HG03280 (cell line): ENCODE data around the gene UBE2R2.
"Not testable (repeated sequence)": the region's sequence is repeated elsewhere in the genome, so short reads cannot be mapped to it uniquely, and the experiment has no call there.

ENCODE experiments used
- ATAC-seq: cut with Tn5 transposase; IDR thresholded peaks from one replicate; pipeline ENCODE4 v1.9.1; 2021; ENCODE audit warnings: mild to moderate bottlenecking, moderate library complexity; ENCODE audit not compliant: unreplicated experiment

The UBE2R2 gene

GRCh38 chr9:33816327-33817252, at the start of gene UBE2R2:
Gene UBE2R2, plus strand, starts transcription at chr9:33817160. Its CDS starts 598 bp downstream, at chr9:33817758.
- ATAC-seq: peak; percentile 63

- ATAC-seq: not testable (repeated sequence)
Measured at GRCh38 chr9:33770156-33770880, 46.6 kb upstream of the UBE2R2 start.

- ATAC-seq: not testable (repeated sequence)
Measured at GRCh38 chr9:33773135-33773534, 43.8 kb upstream of the UBE2R2 start.

- not testable (repeated sequence) for ATAC-seq
Measured at GRCh38 chr9:33774074-33774659, 42.8 kb upstream of the UBE2R2 start.

GRCh38 chr9:33776578-33776977, 40.4 kb upstream of the UBE2R2 start:
- no peak for ATAC-seq

GRCh38 chr9:33778700-33779351, 38.1 kb upstream of the UBE2R2 start:
- peak; percentile 74 for ATAC-seq

GRCh38 chr9:33780276-33780675, 36.7 kb upstream of the UBE2R2 start:
- ATAC-seq: no peak

GRCh38 chr9:33781736-33782135, 35.2 kb upstream of the UBE2R2 start:
- ATAC-seq: no peak

GRCh38 chr9:33782395-33783152, 34.4 kb upstream of the UBE2R2 start:
- no peak for ATAC-seq

- no peak for ATAC-seq
Measured at GRCh38 chr9:33785914-33786313, 31.0 kb upstream of the UBE2R2 start.

- no peak for ATAC-seq
Measured at GRCh38 chr9:33786681-33787080, 30.3 kb upstream of the UBE2R2 start.

GRCh38 chr9:33787839-33788238, 29.1 kb upstream of the UBE2R2 start:
- no peak for ATAC-seq

- not testable (repeated sequence) for ATAC-seq
Measured at GRCh38 chr9:33789429-33789828, 27.5 kb upstream of the UBE2R2 start.

GRCh38 chr9:33791117-33791516, 25.8 kb upstream of the UBE2R2 start:
- no peak for ATAC-seq

GRCh38 chr9:33793496-33793895, 23.5 kb upstream of the UBE2R2 start:
- ATAC-seq: not testable (repeated sequence)

- no peak for ATAC-seq
Measured at GRCh38 chr9:33794560-33794959, 22.4 kb upstream of the UBE2R2 start.

- ATAC-seq: no peak
Measured at GRCh38 chr9:33795281-33795680, 21.7 kb upstream of the UBE2R2 start, which contains the start of gene PRSS3. Gene PRSS3, plus strand, starts transcription at chr9:33795561. Its CDS starts 13 bp downstream, at chr9:33795574.

GRCh38 chr9:33795819-33796218, 21.1 kb upstream of the UBE2R2 start:
- ATAC-seq: no peak

GRCh38 chr9:33796679-33797078, 20.3 kb upstream of the UBE2R2 start:
- ATAC-seq: not testable (repeated sequence)

GRCh38 chr9:33797837-33798236, 19.1 kb upstream of the UBE2R2 start:
- no peak for ATAC-seq
